WTC11 (cell line): ENCODE results near the gene CENPU.

Experiments used
- ZBTB21 ChIP-seq: sonication (generic); formaldehyde crosslinking; IDR thresholded peaks from 2 replicates; pipeline ENCODE4 v1.8.1; 2023; ENCODE audit warnings: mild to moderate bottlenecking, missing genetic modification reagents, borderline replicate concordance
- TF ChIP-seq, protein P1 (sequence below): fragments of 200-600 bp; IDR thresholded peaks from 2 replicates; pipeline ENCODE4 v1.8.0; 2022; ENCODE audit warnings: antibody characterized with exemption
- TF ChIP-seq, protein P2 (sequence below): sonication (generic); formaldehyde crosslinking; conservative IDR thresholded peaks from 2 replicates; pipeline ENCODE4 v1.8.1; 2022; ENCODE audit warnings: mild to moderate bottlenecking, missing genetic modification reagents

DNA sequence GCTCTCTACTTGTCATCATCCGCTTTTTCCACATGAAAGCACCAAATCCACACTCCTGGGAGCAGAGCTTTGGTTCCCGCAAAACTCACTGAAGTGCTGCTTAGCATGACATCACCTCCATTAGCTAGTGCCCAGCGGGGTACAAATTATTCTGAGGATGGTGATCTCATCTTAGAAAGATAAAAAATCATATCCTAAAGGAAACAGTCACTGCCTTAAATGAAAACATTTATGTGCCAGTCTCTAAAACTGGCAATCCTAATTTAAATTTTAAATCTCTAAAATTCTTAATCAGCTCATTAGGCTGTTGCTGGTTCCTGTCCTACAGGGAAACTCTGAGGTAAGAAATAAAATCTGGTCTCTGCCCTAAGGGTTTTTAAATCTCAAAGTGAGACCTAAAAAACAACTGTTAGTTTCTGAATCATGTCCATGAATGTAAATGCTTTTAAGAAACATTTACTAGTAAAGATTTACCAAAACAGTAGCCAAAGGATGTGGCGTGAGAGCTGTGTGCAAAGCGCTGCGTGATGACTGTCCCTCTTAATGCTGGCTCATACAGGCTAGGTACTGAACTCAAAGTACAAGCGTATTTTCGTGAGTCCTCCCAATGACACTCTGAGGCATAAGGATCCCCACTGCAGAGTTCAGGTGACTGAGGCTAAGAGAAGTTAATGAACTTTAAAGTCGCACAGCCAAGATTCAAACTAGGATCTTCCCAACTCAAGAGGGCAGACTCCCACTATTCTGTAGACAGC is 89.2 kb downstream of the CENPU start:
- TF ChIP-seq, protein P1, sequence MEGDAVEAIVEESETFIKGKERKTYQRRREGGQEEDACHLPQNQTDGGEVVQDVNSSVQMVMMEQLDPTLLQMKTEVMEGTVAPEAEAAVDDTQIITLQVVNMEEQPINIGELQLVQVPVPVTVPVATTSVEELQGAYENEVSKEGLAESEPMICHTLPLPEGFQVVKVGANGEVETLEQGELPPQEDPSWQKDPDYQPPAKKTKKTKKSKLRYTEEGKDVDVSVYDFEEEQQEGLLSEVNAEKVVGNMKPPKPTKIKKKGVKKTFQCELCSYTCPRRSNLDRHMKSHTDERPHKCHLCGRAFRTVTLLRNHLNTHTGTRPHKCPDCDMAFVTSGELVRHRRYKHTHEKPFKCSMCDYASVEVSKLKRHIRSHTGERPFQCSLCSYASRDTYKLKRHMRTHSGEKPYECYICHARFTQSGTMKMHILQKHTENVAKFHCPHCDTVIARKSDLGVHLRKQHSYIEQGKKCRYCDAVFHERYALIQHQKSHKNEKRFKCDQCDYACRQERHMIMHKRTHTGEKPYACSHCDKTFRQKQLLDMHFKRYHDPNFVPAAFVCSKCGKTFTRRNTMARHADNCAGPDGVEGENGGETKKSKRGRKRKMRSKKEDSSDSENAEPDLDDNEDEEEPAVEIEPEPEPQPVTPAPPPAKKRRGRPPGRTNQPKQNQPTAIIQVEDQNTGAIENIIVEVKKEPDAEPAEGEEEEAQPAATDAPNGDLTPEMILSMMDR = no peak
- TF ChIP-seq, protein P2, sequence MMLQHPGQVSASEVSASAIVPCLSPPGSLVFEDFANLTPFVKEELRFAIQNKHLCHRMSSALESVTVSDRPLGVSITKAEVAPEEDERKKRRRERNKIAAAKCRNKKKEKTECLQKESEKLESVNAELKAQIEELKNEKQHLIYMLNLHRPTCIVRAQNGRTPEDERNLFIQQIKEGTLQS = no peak
- no peak for TF ChIP-seq ZBTB21 (CRISPR knock-in tag)
